ENCODE results near the gene MACROD2.

GRCh38 chr20:14445902-14446301 lies 450.6 kb downstream of the MACROD2 start:
- TF ChIP-seq RCOR1 (IDR thresholded peaks at IDR 0.05; ENCODE audit: insufficient replicate concordance, low read length) (no peak), ELK1 (IDR thresholded peaks at IDR 0.05; ENCODE audit: borderline replicate concordance, low read depth, low read length) (no peak), RAD21 (IDR thresholded peaks at IDR 0.05; ENCODE audit: low read length) (no peak)
- TF ChIP-seq, protein P1, sequence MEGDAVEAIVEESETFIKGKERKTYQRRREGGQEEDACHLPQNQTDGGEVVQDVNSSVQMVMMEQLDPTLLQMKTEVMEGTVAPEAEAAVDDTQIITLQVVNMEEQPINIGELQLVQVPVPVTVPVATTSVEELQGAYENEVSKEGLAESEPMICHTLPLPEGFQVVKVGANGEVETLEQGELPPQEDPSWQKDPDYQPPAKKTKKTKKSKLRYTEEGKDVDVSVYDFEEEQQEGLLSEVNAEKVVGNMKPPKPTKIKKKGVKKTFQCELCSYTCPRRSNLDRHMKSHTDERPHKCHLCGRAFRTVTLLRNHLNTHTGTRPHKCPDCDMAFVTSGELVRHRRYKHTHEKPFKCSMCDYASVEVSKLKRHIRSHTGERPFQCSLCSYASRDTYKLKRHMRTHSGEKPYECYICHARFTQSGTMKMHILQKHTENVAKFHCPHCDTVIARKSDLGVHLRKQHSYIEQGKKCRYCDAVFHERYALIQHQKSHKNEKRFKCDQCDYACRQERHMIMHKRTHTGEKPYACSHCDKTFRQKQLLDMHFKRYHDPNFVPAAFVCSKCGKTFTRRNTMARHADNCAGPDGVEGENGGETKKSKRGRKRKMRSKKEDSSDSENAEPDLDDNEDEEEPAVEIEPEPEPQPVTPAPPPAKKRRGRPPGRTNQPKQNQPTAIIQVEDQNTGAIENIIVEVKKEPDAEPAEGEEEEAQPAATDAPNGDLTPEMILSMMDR (conservative IDR thresholded peaks at IDR 0.05; ENCODE audit: low read depth, low read length), result no peak

Data from IMR-90 (cell line).